HepG2 (cell line): ENCODE results near the gene PAPPA. TPM values are rescaled to one million over a fixed set of nuclear protein-coding genes. Genes with fewer than 3 reads are reported as not detected.

Experiments
- ELF4 ChIP-seq: sonication (generic); formaldehyde crosslinking; IDR thresholded peaks from 2 replicates; pipeline ENCODE4 v1.5.0; 2020; ENCODE audit warnings: missing genetic modification reagents, mild to moderate bottlenecking, moderate library complexity, borderline replicate concordance
- ONECUT2 ChIP-seq: sonication (generic); formaldehyde crosslinking; IDR thresholded peaks from 2 replicates; pipeline ENCODE4 v1.4.0; 2020; ENCODE audit warnings: missing genetic modification reagents
- POLR2A ChIP-seq, 2 experiments: IDR thresholded peaks; 2 replicates each; pipeline ENCODE4 v1.6.1; 2011; ENCODE audit warnings: low read depth in 2 of 2, low read length in 2 of 2, mild to moderate bottlenecking in 1 of 2, moderate library complexity in 1 of 2; ENCODE audit not compliant: insufficient read depth in 1 of 2
- THYN1 ChIP-seq: sonication (generic); formaldehyde crosslinking; IDR thresholded peaks from 2 replicates; pipeline ENCODE4 v1.8.1; 2023; ENCODE audit warnings: low read depth, mild to moderate bottlenecking, moderate library complexity, missing genetic modification reagents, borderline replicate concordance
- ZNF12 ChIP-seq: sonication (generic); formaldehyde crosslinking; IDR thresholded peaks from 2 replicates; pipeline ENCODE4 v1.5.0; 2020; ENCODE audit warnings: missing genetic modification reagents
- ZNF234 ChIP-seq: sonication (generic); formaldehyde crosslinking; conservative IDR thresholded peaks from 2 replicates; pipeline ENCODE4 v1.5.1; 2020; ENCODE audit warnings: mild to moderate bottlenecking, missing genetic modification reagents
- ZNF350 ChIP-seq: sonication (generic); formaldehyde crosslinking; IDR thresholded peaks from 2 replicates; pipeline ENCODE4 v1.4.0; 2020; ENCODE audit warnings: mild to moderate bottlenecking, low read depth, missing genetic modification reagents, borderline replicate concordance
- polyA plus RNA-seq, 8 experiments: library from polyadenylated mRNA; depleted of rRNA in 3 of 8; stranded (reverse) in 7 of 8; unstranded in 1 of 8; fragments of >200 nt; fragmentation: Illumina TruSeq in 4 of 8; extraction: Trizol in 4 of 8; gene quantifications; 2 replicates each; pipeline versions ENCODE4 v1.2.1 to v1.2.3, GENCODE V29; 2011 to 2016; ENCODE audit warnings: low read depth in 4 of 8, missing spikeins in 1 of 8, mixed read lengths in 1 of 8; ENCODE audit not compliant: insufficient read depth in 1 of 8
- total RNA-seq, 5 experiments: library from RNA; depleted of rRNA; stranded (reverse); fragments of >200 nt; fragmentation: Illumina TruSeq; extraction: Trizol; gene quantifications; 2 replicates each; pipeline ENCODE4 v1.2.3, GENCODE V29; 2016; ENCODE audit warnings: low read depth in 1 of 5
- TF ChIP-seq, protein P1 (sequence below): sonication (generic); formaldehyde crosslinking; IDR thresholded peaks from 2 replicates; pipeline ENCODE4 v1.9.0; 2021; ENCODE audit warnings: mild to moderate bottlenecking, missing genetic modification reagents
- TF ChIP-seq, protein P2 (sequence below): sonication (generic); formaldehyde crosslinking; IDR thresholded peaks from 2 replicates; pipeline ENCODE4 v1.5.0; 2020; ENCODE audit warnings: mild to moderate bottlenecking, missing genetic modification reagents, moderate library complexity
- TF ChIP-seq, protein P3 (sequence below): sonication (generic); formaldehyde crosslinking; conservative IDR thresholded peaks from 2 replicates; pipeline ENCODE4 v1.4.0; 2020; ENCODE audit warnings: missing genetic modification reagents
- TF ChIP-seq, protein P4 (sequence below): IDR thresholded peaks from 2 replicates; pipeline ENCODE4 v1.6.1; 2016; ENCODE audit warnings: missing genetic modification reagents, missing compliant biosample characterization
- TF ChIP-seq, protein P5 (sequence below): sonication (generic); formaldehyde crosslinking; IDR thresholded peaks from 2 replicates; pipeline ENCODE4 v1.8.0; 2022; ENCODE audit warnings: missing genetic modification reagents, mild to moderate bottlenecking, borderline replicate concordance

PAPPA gene
- total and polyA plus RNA-seq, 2 of the 13 experiments (the other 11 are each of a cell fraction or from before 2014, with no cell fraction given), result 0.09 to 0.11 TPM

DNA sequence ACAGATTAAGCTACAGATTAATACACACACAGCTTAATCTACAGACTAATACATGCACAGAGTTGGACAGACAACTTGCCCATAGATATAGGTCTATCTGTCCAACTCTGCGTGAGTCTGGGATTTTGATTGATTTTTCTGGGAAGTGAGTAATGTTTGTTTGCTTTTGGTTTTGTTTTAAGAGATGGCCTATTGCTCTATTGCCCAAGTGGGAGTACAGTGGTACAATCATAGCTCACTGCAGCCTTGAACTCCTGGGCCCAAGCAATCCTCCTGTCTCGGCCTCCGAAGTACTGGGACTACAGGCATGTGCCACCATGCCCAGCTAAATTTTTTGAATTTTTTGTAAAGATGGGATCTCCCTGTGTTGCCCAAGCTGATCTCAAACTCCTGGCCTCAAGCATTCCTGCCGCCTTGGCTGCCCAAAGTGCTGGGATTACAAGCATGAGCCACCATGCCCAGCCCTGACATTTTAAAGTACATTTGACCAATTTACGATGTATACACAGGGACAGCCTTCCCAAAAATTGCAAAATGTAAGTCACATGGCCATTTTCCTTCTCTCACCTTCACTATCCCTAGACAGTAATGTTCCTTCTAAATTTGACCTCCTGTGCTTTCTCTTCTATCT is 50.8 kb downstream of the PAPPA start (continued):
- TF ChIP-seq, protein P1, sequence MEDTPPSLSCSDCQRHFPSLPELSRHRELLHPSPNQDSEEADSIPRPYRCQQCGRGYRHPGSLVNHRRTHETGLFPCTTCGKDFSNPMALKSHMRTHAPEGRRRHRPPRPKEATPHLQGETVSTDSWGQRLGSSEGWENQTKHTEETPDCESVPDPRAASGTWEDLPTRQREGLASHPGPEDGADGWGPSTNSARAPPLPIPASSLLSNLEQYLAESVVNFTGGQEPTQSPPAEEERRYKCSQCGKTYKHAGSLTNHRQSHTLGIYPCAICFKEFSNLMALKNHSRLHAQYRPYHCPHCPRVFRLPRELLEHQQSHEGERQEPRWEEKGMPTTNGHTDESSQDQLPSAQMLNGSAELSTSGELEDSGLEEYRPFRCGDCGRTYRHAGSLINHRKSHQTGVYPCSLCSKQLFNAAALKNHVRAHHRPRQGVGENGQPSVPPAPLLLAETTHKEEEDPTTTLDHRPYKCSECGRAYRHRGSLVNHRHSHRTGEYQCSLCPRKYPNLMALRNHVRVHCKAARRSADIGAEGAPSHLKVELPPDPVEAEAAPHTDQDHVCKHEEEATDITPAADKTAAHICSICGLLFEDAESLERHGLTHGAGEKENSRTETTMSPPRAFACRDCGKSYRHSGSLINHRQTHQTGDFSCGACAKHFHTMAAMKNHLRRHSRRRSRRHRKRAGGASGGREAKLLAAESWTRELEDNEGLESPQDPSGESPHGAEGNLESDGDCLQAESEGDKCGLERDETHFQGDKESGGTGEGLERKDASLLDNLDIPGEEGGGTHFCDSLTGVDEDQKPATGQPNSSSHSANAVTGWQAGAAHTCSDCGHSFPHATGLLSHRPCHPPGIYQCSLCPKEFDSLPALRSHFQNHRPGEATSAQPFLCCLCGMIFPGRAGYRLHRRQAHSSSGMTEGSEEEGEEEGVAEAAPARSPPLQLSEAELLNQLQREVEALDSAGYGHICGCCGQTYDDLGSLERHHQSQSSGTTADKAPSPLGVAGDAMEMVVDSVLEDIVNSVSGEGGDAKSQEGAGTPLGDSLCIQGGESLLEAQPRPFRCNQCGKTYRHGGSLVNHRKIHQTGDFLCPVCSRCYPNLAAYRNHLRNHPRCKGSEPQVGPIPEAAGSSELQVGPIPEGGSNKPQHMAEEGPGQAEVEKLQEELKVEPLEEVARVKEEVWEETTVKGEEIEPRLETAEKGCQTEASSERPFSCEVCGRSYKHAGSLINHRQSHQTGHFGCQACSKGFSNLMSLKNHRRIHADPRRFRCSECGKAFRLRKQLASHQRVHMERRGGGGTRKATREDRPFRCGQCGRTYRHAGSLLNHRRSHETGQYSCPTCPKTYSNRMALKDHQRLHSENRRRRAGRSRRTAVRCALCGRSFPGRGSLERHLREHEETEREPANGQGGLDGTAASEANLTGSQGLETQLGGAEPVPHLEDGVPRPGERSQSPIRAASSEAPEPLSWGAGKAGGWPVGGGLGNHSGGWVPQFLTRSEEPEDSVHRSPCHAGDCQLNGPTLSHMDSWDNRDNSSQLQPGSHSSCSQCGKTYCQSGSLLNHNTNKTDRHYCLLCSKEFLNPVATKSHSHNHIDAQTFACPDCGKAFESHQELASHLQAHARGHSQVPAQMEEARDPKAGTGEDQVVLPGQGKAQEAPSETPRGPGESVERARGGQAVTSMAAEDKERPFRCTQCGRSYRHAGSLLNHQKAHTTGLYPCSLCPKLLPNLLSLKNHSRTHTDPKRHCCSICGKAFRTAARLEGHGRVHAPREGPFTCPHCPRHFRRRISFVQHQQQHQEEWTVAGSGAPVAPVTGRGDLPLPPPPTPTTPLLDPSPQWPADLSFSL, result no peak
- TF ChIP-seq ZNF234 (CRISPR knock-in tag), result no peak
- TF ChIP-seq ONECUT2, result peak; percentile 92
- TF ChIP-seq, protein P2, sequence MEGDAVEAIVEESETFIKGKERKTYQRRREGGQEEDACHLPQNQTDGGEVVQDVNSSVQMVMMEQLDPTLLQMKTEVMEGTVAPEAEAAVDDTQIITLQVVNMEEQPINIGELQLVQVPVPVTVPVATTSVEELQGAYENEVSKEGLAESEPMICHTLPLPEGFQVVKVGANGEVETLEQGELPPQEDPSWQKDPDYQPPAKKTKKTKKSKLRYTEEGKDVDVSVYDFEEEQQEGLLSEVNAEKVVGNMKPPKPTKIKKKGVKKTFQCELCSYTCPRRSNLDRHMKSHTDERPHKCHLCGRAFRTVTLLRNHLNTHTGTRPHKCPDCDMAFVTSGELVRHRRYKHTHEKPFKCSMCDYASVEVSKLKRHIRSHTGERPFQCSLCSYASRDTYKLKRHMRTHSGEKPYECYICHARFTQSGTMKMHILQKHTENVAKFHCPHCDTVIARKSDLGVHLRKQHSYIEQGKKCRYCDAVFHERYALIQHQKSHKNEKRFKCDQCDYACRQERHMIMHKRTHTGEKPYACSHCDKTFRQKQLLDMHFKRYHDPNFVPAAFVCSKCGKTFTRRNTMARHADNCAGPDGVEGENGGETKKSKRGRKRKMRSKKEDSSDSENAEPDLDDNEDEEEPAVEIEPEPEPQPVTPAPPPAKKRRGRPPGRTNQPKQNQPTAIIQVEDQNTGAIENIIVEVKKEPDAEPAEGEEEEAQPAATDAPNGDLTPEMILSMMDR, result no peak
- no peak for TF ChIP-seq ZNF12 (CRISPR knock-in tag)
- no peak for TF ChIP-seq ELF4
- TF ChIP-seq, protein P3, sequence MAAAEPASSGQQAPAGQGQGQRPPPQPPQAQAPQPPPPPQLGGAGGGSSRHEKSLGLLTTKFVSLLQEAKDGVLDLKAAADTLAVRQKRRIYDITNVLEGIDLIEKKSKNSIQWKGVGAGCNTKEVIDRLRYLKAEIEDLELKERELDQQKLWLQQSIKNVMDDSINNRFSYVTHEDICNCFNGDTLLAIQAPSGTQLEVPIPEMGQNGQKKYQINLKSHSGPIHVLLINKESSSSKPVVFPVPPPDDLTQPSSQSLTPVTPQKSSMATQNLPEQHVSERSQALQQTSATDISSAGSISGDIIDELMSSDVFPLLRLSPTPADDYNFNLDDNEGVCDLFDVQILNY, result no peak
- TF ChIP-seq, protein P4, sequence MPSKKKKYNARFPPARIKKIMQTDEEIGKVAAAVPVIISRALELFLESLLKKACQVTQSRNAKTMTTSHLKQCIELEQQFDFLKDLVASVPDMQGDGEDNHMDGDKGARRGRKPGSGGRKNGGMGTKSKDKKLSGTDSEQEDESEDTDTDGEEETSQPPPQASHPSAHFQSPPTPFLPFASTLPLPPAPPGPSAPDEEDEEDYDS (CRISPR knock-in tag), result no peak
- TF ChIP-seq, protein P5, sequence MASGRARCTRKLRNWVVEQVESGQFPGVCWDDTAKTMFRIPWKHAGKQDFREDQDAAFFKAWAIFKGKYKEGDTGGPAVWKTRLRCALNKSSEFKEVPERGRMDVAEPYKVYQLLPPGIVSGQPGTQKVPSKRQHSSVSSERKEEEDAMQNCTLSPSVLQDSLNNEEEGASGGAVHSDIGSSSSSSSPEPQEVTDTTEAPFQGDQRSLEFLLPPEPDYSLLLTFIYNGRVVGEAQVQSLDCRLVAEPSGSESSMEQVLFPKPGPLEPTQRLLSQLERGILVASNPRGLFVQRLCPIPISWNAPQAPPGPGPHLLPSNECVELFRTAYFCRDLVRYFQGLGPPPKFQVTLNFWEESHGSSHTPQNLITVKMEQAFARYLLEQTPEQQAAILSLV (CRISPR knock-in tag), result no peak
- TF ChIP-seq THYN1 (CRISPR knock-in tag), result no peak
- no peak for TF ChIP-seq POLR2A (IDR thresholded peaks at IDR 0.05; ENCODE audit: insufficient read depth in 1 of 2, low read depth in 2 of 2, low read length in 2 of 2)
- TF ChIP-seq ZNF350, result no peak
